ENCODE data around the gene TPM2.

TPM2 gene

DNA sequence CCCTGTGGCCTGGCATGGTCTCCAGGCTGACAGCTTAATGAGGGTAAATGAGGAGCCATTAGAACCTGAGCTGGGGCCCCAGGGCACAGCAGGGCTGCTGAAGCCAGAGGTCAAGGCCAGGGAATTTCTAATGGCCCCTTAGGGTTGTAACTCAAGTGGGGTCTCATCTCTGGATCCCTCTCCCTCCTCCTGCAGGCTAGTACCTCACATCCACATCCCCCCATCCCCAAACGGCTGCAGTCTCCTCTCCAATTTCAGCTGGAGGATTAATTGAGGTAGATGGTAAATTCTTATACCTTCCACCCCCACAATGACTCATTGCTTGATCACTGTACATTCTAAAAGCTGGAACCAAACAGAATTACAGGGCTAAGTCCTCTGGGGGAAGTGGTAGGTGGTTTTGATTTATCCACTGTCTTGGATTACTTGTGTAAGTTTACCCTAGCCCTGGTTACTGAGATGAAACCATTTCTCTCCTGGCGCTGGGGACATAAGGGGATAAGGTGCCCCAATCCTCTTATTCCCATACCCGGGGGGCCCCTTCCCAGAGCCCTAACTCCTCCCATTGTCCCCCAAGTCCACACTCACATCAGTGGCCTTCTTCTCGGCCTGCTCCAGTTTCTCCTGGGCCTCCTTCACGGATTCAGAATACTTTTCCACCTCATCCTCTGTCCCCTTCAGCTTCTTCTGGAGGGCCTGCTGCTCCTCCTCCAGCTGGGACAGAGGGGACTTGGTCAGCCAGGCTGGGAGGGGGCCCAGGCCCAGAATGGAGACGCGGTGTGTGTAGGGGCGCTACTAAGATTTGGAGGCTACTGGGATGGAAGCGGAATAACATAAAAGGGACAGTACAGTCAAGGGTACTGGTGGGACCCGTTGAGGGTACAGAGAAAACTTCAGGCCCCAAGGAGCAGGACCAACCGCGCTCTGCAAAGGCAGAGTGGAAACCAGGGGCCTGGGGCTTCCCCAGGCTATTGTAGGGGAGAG is 875 bp downstream of the TPM2 start:
- peaks cover 6 to 35% (median 30%) of the 10 kb centered on the region in 5 donors for H3K4me1 ChIP-seq (ENCODE audit: control insufficient read depth in 5 of 5, insufficient read depth in 5 of 5, low read length in 5 of 5)
- H3K9me3 ChIP-seq (ENCODE audit: control insufficient read depth in 5 of 5, low read length in 5 of 5), result no peaks in the 10 kb centered on the region
- H3K4me3 ChIP-seq (ENCODE audit: low read depth in 1 of 5, low read length in 5 of 5), result peak overlapping the region; percentile 15 to 75 (median 58)
- H3K27ac ChIP-seq (ENCODE audit: low read depth, low read length), result peak overlapping the region; percentile 48
- H3K9ac ChIP-seq (ENCODE audit: low read length in 5 of 5), result peak overlapping the region in 3 of 5 donors; percentile 31 to 43 (median 37)
- H3K36me3 ChIP-seq (ENCODE audit: control insufficient read depth in 5 of 5, insufficient read depth in 5 of 5, low read length in 5 of 5), result peaks cover 0 to 22% (median 14%) of the 10 kb centered on the region in 5 donors
- no peaks in the 10 kb centered on the region for H3K27me3 ChIP-seq (ENCODE audit: control insufficient read depth in 5 of 5, insufficient read depth in 4 of 5, low read length in 5 of 5)

DNA sequence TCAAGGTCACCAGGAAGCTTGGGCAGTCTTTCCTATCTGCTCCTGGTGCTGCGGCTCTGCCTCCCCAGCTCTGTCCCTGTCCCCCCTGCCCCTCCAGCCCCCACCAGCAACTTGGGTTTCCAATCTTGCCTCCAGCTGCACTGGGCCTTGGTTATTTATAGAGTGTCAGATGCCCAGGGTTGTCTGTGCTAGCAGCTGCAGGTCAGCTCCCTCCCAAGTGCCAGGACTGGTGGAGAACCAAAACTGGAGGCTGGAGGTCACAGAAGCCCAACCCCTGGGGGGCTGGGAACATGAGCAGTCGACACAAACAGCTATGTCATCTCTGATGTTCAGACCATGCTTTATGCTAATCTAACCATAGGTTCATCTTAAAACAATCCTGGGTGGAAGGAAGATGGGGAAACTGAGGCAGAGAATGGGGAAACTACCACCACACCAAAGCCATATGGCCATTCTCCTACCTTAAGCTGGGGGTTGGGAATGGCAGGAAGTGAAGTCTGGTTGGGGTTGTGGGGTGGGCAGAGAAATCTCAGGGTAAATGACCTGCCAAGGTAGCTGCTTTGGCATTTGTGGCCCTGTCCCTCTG is 1.7 kb downstream of the TPM2 start:
- Histone ChIP-seq H3K27me3 (ENCODE audit: control insufficient read depth in 5 of 5, insufficient read depth in 4 of 5, low read length in 5 of 5) (no peaks in the 10 kb centered on the region), H3K4me1 (ENCODE audit: control insufficient read depth in 5 of 5, insufficient read depth in 5 of 5, low read length in 5 of 5) (peaks cover 6 to 35% (median 30%) of the 10 kb centered on the region in 5 donors), H3K9ac (ENCODE audit: low read length in 5 of 5) (peak overlapping the region in 1 of 5 donors; percentile 37), H3K4me3 (ENCODE audit: low read depth in 1 of 5, low read length in 5 of 5) (peak overlapping the region in 3 of 5 donors; percentile 9 to 75 (median 45)), H3K9me3 (ENCODE audit: control insufficient read depth in 5 of 5, low read length in 5 of 5) (no peaks in the 10 kb centered on the region), H3K36me3 (ENCODE audit: control insufficient read depth in 5 of 5, insufficient read depth in 5 of 5, low read length in 5 of 5) (peaks cover 0 to 30% (median 18%) of the 10 kb centered on the region in 5 donors), H3K27ac (ENCODE audit: low read depth, low read length) (peak overlapping the region; percentile 48)

DNA sequence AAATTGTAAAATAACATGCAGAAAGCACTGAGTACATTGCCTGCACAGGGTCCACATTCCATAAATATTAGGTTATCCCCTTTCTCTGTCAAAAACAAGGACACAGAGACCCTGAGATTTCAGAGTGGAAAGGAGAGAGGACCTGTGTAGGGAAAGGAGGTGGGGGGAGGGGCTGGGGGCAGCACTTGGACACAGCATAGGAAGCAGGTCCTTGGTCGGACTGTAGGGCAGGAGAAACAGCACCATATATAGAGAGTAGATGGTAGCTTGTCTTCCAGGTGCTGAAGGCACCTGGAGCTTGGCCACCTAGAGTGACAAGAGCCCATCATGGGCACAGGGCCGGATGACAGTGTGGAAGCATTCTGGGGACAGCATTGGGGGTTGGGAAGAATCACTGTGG is 2.4 kb downstream of the TPM2 start:
- H3K36me3 ChIP-seq (ENCODE audit: control insufficient read depth in 5 of 5, insufficient read depth in 5 of 5, low read length in 5 of 5), result peaks cover 0 to 37% (median 26%) of the 10 kb centered on the region in 5 donors
- H3K9ac ChIP-seq (ENCODE audit: low read length in 5 of 5), result no peak overlapping the region
- H3K27ac ChIP-seq (ENCODE audit: low read depth, low read length), result no peak overlapping the region

DNA sequence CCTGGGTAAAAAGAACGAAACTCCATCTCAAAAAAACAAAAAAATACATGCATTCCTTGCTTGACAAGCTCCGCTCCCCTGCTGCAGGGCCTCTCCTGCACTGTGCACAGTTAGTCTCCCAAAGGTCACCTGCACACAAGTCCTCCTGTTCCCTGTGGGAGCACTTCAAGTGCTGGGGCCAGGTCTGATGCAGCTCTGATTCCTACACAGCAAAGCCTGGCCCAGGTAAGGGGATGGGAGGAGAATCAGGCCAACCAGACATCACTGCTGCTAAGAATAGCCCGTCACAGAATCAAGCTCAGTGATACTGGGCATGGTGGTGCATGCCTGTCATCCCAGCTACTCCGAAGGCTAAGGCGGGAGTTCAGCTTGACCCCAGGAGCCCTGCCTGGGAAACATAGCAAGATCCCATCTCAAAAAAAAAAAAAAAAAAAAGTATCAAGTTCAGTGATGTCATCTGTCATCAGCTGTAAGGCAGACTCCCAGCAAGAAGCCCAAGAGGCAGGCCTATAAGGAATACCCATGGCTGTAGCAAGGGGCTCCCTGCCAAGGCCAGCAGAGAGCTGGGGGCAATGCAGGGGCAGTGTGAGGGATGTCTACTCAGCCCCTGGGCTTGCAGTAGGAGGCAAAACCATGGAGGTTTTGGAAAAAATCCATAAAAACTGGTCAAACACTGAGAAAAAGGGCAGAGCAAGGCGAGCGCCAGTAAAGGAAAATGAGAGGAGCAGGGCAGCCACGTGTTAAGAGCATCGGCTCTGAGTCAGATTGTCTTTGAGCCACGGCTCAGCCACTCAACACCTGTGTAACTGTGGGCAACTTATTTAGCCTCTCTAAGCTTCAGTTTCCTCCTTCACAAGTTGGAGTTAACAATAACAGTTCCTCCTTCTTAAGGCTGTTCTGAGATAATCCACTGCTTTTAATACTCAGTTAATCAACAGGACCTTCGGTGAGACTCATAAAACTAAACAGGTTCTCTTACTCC is 3.2 kb downstream of the TPM2 start:
- Histone ChIP-seq H3K9me3 (ENCODE audit: control insufficient read depth in 5 of 5, low read length in 5 of 5) (no peaks in the 10 kb centered on the region), H3K9ac (ENCODE audit: low read length in 5 of 5) (no peak overlapping the region), H3K27me3 (ENCODE audit: control insufficient read depth in 5 of 5, insufficient read depth in 4 of 5, low read length in 5 of 5) (no peaks in the 10 kb centered on the region), H3K4me3 (ENCODE audit: low read depth in 1 of 5, low read length in 5 of 5) (no peak overlapping the region), H3K4me1 (ENCODE audit: control insufficient read depth in 5 of 5, insufficient read depth in 5 of 5, low read length in 5 of 5) (peaks cover 6 to 33% (median 29%) of the 10 kb centered on the region in 5 donors), H3K27ac (ENCODE audit: low read depth, low read length) (no peak overlapping the region), H3K36me3 (ENCODE audit: control insufficient read depth in 5 of 5, insufficient read depth in 5 of 5, low read length in 5 of 5) (peaks cover 0 to 43% (median 28%) of the 10 kb centered on the region in 5 donors)

More for the DNA sequence above, 2.4 kb downstream of the TPM2 start:
- Histone ChIP-seq H3K4me1 (ENCODE audit: control insufficient read depth in 5 of 5, insufficient read depth in 5 of 5, low read length in 5 of 5) (peaks cover 6 to 35% (median 30%) of the 10 kb centered on the region in 5 donors), H3K4me3 (ENCODE audit: low read depth in 1 of 5, low read length in 5 of 5) (no peak overlapping the region), H3K27me3 (ENCODE audit: control insufficient read depth in 5 of 5, insufficient read depth in 4 of 5, low read length in 5 of 5) (no peaks in the 10 kb centered on the region), H3K9me3 (ENCODE audit: control insufficient read depth in 5 of 5, low read length in 5 of 5) (no peaks in the 10 kb centered on the region)

DNA sequence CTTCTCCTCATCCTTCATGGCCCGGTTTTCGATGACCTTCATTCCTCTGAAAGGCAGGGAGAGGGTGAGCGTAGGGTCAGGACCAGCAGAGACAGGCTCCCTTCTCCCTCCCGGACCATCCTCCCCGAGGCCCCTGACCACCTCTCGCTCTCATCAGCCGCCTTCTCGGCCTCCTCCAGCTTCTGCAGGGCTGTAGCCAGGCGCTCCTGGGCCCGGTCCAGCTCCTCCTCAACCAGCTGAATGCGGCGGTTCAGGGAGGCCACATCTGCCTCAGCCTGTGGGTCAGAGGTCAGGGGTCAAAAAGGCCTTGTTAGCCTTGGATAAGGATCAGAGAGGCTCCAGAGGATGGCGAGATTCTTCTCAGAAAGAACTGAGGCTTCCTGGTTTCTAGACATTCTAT is 4.2 kb downstream of the TPM2 start:
- Histone ChIP-seq H3K9ac (ENCODE audit: low read length in 5 of 5) (no peak overlapping the region), H3K9me3 (ENCODE audit: control insufficient read depth in 5 of 5, low read length in 5 of 5) (no peaks in the 10 kb centered on the region), H3K4me3 (ENCODE audit: low read depth in 1 of 5, low read length in 5 of 5) (no peak overlapping the region), H3K4me1 (ENCODE audit: control insufficient read depth in 5 of 5, insufficient read depth in 5 of 5, low read length in 5 of 5) (peaks cover 4 to 27% (median 24%) of the 10 kb centered on the region in 5 donors), H3K36me3 (ENCODE audit: control insufficient read depth in 5 of 5, insufficient read depth in 5 of 5, low read length in 5 of 5) (peaks cover 0 to 43% (median 28%) of the 10 kb centered on the region in 5 donors), H3K27ac (ENCODE audit: low read depth, low read length) (no peak overlapping the region), H3K27me3 (ENCODE audit: control insufficient read depth in 5 of 5, insufficient read depth in 4 of 5, low read length in 5 of 5) (no peaks in the 10 kb centered on the region)

DNA sequence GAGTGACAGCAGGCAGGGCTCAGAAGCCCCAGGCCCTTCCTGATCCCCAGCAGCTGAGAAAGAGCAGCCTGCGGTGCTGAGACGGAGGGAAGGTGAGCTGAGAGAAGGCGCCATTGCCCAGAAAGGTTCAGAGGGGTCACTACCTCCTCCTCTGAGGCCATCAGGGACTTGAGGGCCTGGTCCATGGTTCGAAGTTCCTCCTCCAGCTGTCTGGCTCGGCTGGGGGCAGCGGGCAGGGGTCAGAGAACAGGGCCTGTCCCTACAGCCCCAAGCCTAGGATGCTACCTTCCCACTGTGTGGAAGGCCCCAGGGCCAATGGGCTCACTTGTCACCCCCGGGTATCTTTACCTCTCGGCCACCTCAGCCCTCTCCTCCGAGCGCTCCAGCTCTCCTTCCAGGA is 4.8 kb downstream of the TPM2 start:
- H3K27ac ChIP-seq (ENCODE audit: low read depth, low read length), result no peak overlapping the region
- no peak overlapping the region for H3K4me3 ChIP-seq (ENCODE audit: low read depth in 1 of 5, low read length in 5 of 5)
- H3K27me3 ChIP-seq (ENCODE audit: control insufficient read depth in 5 of 5, insufficient read depth in 4 of 5, low read length in 5 of 5), result no peaks in the 10 kb centered on the region
- H3K9me3 ChIP-seq (ENCODE audit: control insufficient read depth in 5 of 5, low read length in 5 of 5), result no peaks in the 10 kb centered on the region
- peaks cover 0 to 43% (median 28%) of the 10 kb centered on the region in 5 donors for H3K36me3 ChIP-seq (ENCODE audit: control insufficient read depth in 5 of 5, insufficient read depth in 5 of 5, low read length in 5 of 5)
- peaks cover 4 to 22% (median 19%) of the 10 kb centered on the region in 5 donors for H3K4me1 ChIP-seq (ENCODE audit: control insufficient read depth in 5 of 5, insufficient read depth in 5 of 5, low read length in 5 of 5)
- no peak overlapping the region for H3K9ac ChIP-seq (ENCODE audit: low read length in 5 of 5)

DNA sequence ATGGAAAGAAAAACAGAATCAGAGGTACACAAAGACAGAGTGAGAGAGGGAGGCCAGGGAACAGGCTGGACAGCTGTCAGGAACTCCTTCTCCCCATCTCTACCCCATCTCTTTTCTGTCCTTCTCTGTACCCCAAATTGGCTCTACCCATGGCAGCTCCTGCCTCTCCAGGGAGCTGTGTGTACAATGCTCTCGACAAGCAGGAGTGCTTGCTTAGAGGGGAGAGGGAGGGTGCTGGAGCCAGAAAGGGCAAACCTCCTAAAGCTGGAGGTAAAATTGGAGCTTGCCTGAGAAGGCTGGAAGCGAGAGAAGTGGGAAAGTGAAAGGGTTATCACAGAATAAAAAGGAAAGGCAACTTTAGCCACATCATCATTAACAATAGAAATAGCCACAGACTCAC is 6.4 kb downstream of the TPM2 start:
- Histone ChIP-seq H3K27me3 (ENCODE audit: control insufficient read depth in 5 of 5, insufficient read depth in 4 of 5, low read length in 5 of 5) (no peaks in the 10 kb centered on the region), H3K36me3 (ENCODE audit: control insufficient read depth in 5 of 5, insufficient read depth in 5 of 5, low read length in 5 of 5) (peaks cover 0 to 43% (median 28%) of the 10 kb centered on the region in 5 donors), H3K27ac (ENCODE audit: low read depth, low read length) (no peak overlapping the region), H3K4me3 (ENCODE audit: low read depth in 1 of 5, low read length in 5 of 5) (no peak overlapping the region), H3K9me3 (ENCODE audit: control insufficient read depth in 5 of 5, low read length in 5 of 5) (no peaks in the 10 kb centered on the region), H3K4me1 (ENCODE audit: control insufficient read depth in 5 of 5, insufficient read depth in 5 of 5, low read length in 5 of 5) (peaks cover 3 to 7% (median 4%) of the 10 kb centered on the region in 5 donors), H3K9ac (ENCODE audit: low read length in 5 of 5) (no peak overlapping the region)

DNA sequence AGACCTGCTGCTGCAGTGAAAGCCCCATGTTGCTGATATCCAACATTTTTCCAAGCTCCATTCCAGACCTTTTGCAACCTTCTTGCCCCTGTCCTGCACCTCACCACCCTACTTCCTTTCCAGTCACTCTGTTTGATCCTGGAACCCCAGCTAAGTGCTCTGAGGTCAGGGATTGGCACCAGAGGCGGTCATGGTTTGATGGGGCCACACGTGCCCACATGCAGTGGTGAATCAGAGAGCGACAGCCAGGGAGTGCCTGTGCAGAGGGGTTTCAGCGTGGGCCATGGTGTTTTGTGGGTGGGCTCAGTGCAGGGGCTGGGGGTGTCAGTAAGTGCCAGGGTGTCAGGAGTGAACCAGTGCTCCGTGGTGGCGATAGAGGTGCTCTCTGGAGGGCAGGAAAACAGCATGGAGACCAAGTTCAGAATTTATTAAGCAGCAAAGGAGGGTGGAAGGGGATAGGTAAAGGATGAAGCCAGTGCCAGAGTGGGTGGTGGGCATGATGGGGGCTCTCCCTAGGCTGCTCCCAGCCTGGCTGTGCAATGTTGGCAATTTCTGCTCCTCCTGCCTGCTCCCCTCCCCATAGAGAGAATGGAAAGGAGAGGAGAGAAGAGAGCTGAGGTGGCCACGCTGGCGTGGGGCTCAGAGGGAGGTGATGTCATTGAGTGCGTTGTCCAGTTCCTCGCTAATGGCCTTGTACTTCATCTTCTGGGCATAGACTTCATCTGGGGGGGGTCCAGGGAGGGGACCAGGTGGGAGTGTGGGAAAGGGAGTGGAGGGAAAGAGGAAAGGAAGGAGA is 7.0 kb downstream of the TPM2 start:
- no peak overlapping the region for H3K9ac ChIP-seq (ENCODE audit: low read length in 5 of 5)
- peaks cover 0 to 3% (median 2%) of the 10 kb centered on the region in 5 donors for H3K4me1 ChIP-seq (ENCODE audit: control insufficient read depth in 5 of 5, insufficient read depth in 5 of 5, low read length in 5 of 5)
- no peak overlapping the region for H3K4me3 ChIP-seq (ENCODE audit: low read depth in 1 of 5, low read length in 5 of 5)
- H3K9me3 ChIP-seq (ENCODE audit: control insufficient read depth in 5 of 5, low read length in 5 of 5), result no peaks in the 10 kb centered on the region
- H3K36me3 ChIP-seq (ENCODE audit: control insufficient read depth in 5 of 5, insufficient read depth in 5 of 5, low read length in 5 of 5), result peaks cover 0 to 43% (median 28%) of the 10 kb centered on the region in 5 donors
- H3K27ac ChIP-seq (ENCODE audit: low read depth, low read length), result no peak overlapping the region
- H3K27me3 ChIP-seq (ENCODE audit: control insufficient read depth in 5 of 5, insufficient read depth in 4 of 5, low read length in 5 of 5), result no peaks in the 10 kb centered on the region

DNA sequence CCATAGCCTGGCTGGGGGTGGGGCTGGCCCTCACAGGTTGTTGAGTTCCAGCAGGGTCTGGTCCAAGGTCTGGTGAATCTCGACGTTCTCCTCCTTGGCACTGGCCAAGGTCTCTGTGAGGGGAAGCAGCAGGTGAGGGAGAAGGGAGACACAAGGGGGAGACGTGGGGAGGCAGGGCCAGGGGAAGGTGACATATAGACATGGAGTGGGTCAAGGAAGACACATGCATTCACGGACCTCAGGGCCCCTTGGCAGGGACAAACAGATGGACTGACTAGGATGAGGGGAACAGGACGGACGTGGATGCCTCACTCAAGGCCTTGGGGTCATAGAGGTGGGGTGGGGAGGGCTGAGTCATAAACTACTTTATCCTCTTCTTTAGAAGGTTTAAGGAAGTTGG is 7.7 kb downstream of the TPM2 start:
- peaks cover 0 to 3% (median 2%) of the 10 kb centered on the region in 5 donors for H3K4me1 ChIP-seq (ENCODE audit: control insufficient read depth in 5 of 5, insufficient read depth in 5 of 5, low read length in 5 of 5)
- H3K4me3 ChIP-seq (ENCODE audit: low read depth in 1 of 5, low read length in 5 of 5), result no peak overlapping the region
- H3K27me3 ChIP-seq (ENCODE audit: control insufficient read depth in 5 of 5, insufficient read depth in 4 of 5, low read length in 5 of 5), result no peaks in the 10 kb centered on the region
- no peak overlapping the region for H3K9ac ChIP-seq (ENCODE audit: low read length in 5 of 5)
- H3K27ac ChIP-seq (ENCODE audit: low read depth, low read length), result no peak overlapping the region
- no peaks in the 10 kb centered on the region for H3K9me3 ChIP-seq (ENCODE audit: control insufficient read depth in 5 of 5, low read length in 5 of 5)
- peaks cover 0 to 43% (median 28%) of the 10 kb centered on the region in 5 donors for H3K36me3 ChIP-seq (ENCODE audit: control insufficient read depth in 5 of 5, insufficient read depth in 5 of 5, low read length in 5 of 5)
